ENCODE measurements around the gene LILRB1. TPM values are rescaled to one million over a fixed set of nuclear protein-coding genes. Genes with fewer than 3 reads are reported as not detected.
"Not testable (repeated sequence)": the region's sequence is repeated elsewhere in the genome, so short reads cannot be mapped to it uniquely, and the experiment has no call there.

The LILRB1 gene
- total RNA-seq, 2 donors from 2014 or later: 0.42 to 4.3 TPM

GRCh38 chr19:54660306-54660705, 30.0 kb downstream of the LILRB1 start:
- H3K27me3 Mint-ChIP-seq: peaks cover 54% of the 10 kb centered on the region
- H3K4me1 Mint-ChIP-seq: no peaks in the 10 kb centered on the region
- H3K4me3 Mint-ChIP-seq: no peak overlapping the region
- no peaks in the 10 kb centered on the region for H3K36me3 Mint-ChIP-seq (ENCODE audit: low read depth)
- no peaks in the 10 kb centered on the region for H3K9me3 ChIP-seq (ENCODE audit: control insufficient read depth, low read length, poor library complexity, severe bottlenecking)
- DNase-seq: no peak
- no peak for ATAC-seq
- no peak overlapping the region for H3K27ac Mint-ChIP-seq

DNA sequence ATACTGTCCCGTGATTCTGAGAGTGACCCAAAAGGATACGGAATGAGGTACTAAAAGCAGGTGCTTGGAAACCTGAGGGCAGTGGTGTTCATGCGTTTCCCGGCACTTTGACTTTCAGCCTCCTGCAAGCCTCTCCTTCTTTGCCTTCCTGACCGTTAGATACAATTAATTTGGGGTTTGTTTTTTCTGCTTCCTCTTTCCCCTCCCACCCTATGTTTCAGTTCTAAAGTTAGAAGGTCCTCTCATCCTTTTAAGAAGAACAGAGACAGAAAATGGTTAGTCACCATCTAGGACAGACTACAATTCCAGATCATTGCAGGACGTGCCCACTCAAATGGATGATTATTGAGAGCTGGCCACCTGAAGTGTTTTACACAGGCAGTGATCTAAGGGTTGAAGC, 30.7 kb downstream of the LILRB1 start:
- Mint-ChIP-seq H3K27ac (no peak overlapping the region), H3K36me3 (ENCODE audit: low read depth) (no peaks in the 10 kb centered on the region), H3K4me3 (no peak overlapping the region), H3K27me3 (peaks cover 52% of the 10 kb centered on the region), H3K4me1 (no peaks in the 10 kb centered on the region)
- no peak for DNase-seq
- H3K9me3 ChIP-seq (ENCODE audit: control insufficient read depth, low read length, poor library complexity, severe bottlenecking): no peaks in the 10 kb centered on the region
- no peak for ATAC-seq

DNA sequence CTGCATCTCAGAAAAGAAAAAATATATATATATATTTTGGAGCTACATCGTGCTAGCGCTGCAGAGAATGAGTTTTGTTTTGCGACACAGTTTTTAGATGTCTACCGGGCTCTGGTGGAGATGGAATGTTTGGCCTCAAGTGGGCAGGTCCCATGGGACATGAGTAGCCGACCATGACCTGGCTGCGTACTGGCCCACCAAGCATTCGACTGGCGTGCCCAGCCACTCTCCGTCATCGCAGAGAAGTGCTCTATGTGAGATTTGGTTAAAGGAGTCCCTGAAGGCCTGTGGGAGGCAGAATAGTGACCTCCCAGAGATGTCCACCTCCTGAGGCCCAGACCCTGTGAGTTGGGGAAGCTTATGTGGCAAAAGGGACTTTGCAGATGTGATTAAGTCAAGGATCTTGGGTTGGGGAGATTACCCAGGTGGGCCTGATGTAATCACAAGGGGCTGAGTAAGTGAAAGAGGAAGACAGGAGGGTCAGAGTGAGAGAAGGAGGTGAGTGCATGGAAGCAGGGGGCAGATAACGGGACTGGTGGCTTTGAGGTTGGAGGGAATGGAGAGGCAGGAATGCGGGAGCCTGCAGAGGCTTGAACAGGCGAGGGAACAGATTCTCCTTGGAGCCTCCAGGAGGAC, 31.7 kb downstream of the LILRB1 start:
- no peaks in the 10 kb centered on the region for H3K4me1 Mint-ChIP-seq
- DNase-seq (no peak), ATAC-seq (no peak)
- no peaks in the 10 kb centered on the region for H3K9me3 ChIP-seq (ENCODE audit: control insufficient read depth, low read length, poor library complexity, severe bottlenecking)
- H3K4me3 Mint-ChIP-seq: peak overlapping the region; percentile 2
- H3K36me3 Mint-ChIP-seq (ENCODE audit: low read depth): no peaks in the 10 kb centered on the region
- peaks cover 45% of the 10 kb centered on the region for H3K27me3 Mint-ChIP-seq
- H3K27ac Mint-ChIP-seq: no peak overlapping the region

DNA sequence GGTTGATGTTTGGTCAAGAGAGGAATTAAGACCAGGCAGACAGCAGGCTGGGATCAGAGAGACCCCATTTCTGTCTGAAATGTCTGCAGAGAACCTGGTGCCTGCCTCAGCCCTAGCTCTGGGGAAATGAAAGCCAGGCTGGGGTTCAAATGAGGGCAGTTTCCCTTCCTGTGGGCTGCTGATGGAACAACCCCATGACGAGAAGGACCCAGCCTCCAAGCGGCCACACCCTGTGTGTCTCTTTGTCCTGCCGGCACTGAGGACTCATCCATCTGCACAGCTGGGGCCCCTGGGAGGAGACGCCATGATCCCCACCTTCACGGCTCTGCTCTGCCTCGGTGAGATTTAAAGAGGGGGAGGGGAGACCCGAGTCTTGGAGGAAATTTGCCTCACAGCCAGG, 32.4 kb downstream of the LILRB1 start, which contains the start of gene LILRB4:
Gene LILRB4, plus strand, starts transcription at position 256 of the 400 bp plus-strand sequence. Its CDS starts 49 bp downstream, at position 305.
- Mint-ChIP-seq H3K36me3 (ENCODE audit: low read depth) (no peaks in the 10 kb centered on the region), H3K27ac (no peak within 1 kb of the TSS), H3K4me1 (no peaks in the 10 kb centered on the region), H3K4me3 (peak within 1 kb of the TSS; percentile 2), H3K27me3 (peaks cover 40% of the 10 kb centered on the region)
- no peak for ATAC-seq
- no peaks in the 10 kb centered on the region for H3K9me3 ChIP-seq (ENCODE audit: control insufficient read depth, low read length, poor library complexity, severe bottlenecking)
- DNase-seq: no peak

DNA sequence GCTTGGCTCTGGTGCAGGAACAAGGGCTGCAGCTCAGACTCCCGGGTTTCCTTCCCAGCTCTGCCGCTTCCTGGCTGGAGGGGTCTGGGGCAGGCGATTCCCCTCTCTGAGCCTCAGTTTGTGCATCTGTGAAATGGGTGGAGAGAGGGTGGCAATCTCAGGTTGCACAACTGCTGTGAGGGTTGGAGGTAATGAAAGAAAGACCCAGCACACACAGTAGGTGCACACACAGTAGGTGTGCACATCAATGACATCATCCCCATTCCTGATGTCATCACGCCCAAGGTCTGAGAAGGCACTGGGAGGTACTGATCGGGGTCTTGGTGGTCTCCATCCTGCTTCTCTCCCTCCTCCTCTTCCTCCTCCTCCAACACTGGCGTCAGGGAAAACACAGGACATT, 35.2 kb downstream of the LILRB1 start:
- DNase-seq: no peak
- no peaks in the 10 kb centered on the region for H3K4me1 Mint-ChIP-seq
- no peak overlapping the region for H3K4me3 Mint-ChIP-seq
- no peaks in the 10 kb centered on the region for H3K9me3 ChIP-seq (ENCODE audit: control insufficient read depth, low read length, poor library complexity, severe bottlenecking)
- no peak for ATAC-seq
- H3K27me3 Mint-ChIP-seq: peaks cover 18% of the 10 kb centered on the region
- H3K36me3 Mint-ChIP-seq (ENCODE audit: low read depth): no peaks in the 10 kb centered on the region
- H3K27ac Mint-ChIP-seq: no peak overlapping the region

GRCh38 chr19:54667217-54667616, 36.9 kb downstream of the LILRB1 start:
- DNase-seq: no peak
- Mint-ChIP-seq H3K27me3 (peaks cover 16% of the 10 kb centered on the region), H3K36me3 (ENCODE audit: low read depth) (no peaks in the 10 kb centered on the region), H3K4me1 (no peaks in the 10 kb centered on the region), H3K4me3 (no peak overlapping the region), H3K27ac (no peak overlapping the region)
- no peaks in the 10 kb centered on the region for H3K9me3 ChIP-seq (ENCODE audit: control insufficient read depth, low read length, poor library complexity, severe bottlenecking)
- no peak for ATAC-seq

DNA sequence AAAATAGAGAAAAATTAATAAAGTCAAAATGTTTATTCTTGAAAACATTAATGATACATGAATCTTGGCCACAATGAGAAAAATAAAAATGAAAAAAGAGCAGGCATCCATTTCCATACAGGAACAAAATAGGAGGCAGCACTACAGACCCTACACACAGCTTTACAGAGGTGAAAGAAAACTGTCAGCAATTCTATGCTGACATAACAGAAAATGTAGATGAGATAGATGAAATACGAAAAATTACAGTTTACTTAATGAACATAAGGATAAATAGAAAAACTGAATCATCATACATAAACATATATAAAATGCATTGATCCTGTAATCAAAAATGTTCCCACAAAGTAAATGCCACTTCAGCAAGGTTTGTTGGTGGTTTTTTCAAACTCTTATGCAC, 38.1 kb downstream of the LILRB1 start:
- ATAC-seq: no peak
- H3K4me3 Mint-ChIP-seq: no peak overlapping the region

DNA sequence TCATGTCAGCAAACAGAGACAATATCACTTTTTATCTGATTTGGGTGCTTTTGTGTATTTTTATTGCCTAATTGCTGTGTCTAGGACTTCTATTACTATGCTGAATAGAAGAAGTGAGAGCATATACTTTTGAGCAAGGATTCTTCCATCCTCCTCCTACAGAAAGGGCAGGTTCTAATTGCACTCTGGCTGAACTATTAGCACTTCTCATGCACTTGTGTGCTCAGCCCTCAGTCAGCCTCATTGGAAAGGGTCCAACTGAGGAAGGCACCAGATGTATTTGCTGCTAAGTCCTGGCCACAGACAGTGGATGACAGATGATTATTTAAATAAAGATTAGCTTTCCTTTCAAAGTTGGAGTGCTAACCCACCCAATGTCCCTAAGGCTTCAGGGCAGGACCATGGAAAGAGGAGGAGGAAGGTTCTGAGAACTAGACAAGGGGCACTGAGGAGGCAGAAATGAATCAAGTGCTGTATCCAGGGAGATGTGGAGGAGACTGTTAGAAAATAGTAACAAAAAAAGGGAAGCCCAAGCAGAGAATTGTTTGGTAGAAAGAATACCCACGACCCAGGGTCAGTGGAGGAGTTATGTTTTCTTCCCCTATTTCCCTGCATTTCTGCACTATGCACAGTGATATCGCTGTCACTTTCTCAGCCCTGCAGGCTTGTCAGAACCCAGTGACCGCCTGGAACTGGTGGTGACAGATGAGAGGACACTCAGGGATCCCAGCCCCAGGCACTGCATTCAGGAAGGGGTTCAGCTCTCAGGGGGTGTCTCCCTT, 40.5 kb downstream of the LILRB1 start:
- no peaks in the 10 kb centered on the region for H3K9me3 ChIP-seq (ENCODE audit: control insufficient read depth, low read length, poor library complexity, severe bottlenecking)
- ATAC-seq (no peak), DNase-seq (no peak)
- no peaks in the 10 kb centered on the region for H3K4me1 Mint-ChIP-seq
- H3K4me3 Mint-ChIP-seq: no peak overlapping the region
- no peaks in the 10 kb centered on the region for H3K36me3 Mint-ChIP-seq (ENCODE audit: low read depth)
- H3K27ac Mint-ChIP-seq: no peak overlapping the region
- peaks cover 10% of the 10 kb centered on the region for H3K27me3 Mint-ChIP-seq

More for the DNA sequence above, 38.1 kb downstream of the LILRB1 start:
- no peaks in the 10 kb centered on the region for H3K4me1 Mint-ChIP-seq
- no peaks in the 10 kb centered on the region for H3K36me3 Mint-ChIP-seq (ENCODE audit: low read depth)
- peaks cover 13% of the 10 kb centered on the region for H3K27me3 Mint-ChIP-seq
- no peaks in the 10 kb centered on the region for H3K9me3 ChIP-seq (ENCODE audit: control insufficient read depth, low read length, poor library complexity, severe bottlenecking)
- H3K27ac Mint-ChIP-seq: no peak overlapping the region
- DNase-seq: no peak

DNA sequence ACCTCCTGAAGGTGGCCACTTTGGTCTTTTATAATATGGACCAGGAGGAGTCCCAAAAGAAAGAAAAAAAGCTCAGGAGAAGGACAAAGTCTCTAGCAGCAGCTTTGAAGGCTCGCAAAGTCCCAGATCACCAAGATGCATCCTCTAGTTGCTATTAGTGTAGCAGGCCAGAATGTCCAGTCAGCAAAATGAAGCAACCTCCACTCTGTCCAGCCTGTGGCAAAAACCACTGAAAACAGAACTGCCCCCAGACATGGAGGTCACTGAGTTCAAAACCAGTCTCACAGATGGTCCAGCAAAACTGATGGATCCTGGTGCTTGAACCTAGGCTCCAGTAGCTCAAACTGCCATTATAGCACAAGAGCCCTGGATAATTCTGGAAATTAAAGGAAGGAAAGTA, 42.9 kb downstream of the LILRB1 start:
- H3K9me3 ChIP-seq (ENCODE audit: control insufficient read depth, low read length, poor library complexity, severe bottlenecking): no peaks in the 10 kb centered on the region
- Mint-ChIP-seq H3K4me3 (no peak overlapping the region), H3K4me1 (no peaks in the 10 kb centered on the region), H3K27me3 (peaks cover 20% of the 10 kb centered on the region), H3K36me3 (ENCODE audit: low read depth) (no peaks in the 10 kb centered on the region), H3K27ac (no peak overlapping the region)
- no peak for ATAC-seq
- no peak for DNase-seq

- Mint-ChIP-seq H3K27ac (no peak overlapping the region), H3K27me3 (peaks cover 23% of the 10 kb centered on the region), H3K36me3 (ENCODE audit: low read depth) (no peaks in the 10 kb centered on the region), H3K4me1 (no peaks in the 10 kb centered on the region), H3K4me3 (no peak overlapping the region)
- ATAC-seq (no peak), DNase-seq (no peak)
- H3K9me3 ChIP-seq (ENCODE audit: control insufficient read depth, low read length, poor library complexity, severe bottlenecking): no peaks in the 10 kb centered on the region
Observed at GRCh38 chr19:54674021-54674617, 43.8 kb downstream of the LILRB1 start.

- H3K9me3 ChIP-seq (ENCODE audit: control insufficient read depth, low read length, poor library complexity, severe bottlenecking); ATAC-seq; H3K27ac Mint-ChIP-seq; H3K4me3 Mint-ChIP-seq; H3K36me3 Mint-ChIP-seq (ENCODE audit: low read depth); DNase-seq; H3K4me1 Mint-ChIP-seq: not testable (repeated sequence)
- H3K27me3 Mint-ChIP-seq: peaks cover 24% of the 10 kb centered on the region
Observed at GRCh38 chr19:54676210-54676834, 46.0 kb downstream of the LILRB1 start.

DNA sequence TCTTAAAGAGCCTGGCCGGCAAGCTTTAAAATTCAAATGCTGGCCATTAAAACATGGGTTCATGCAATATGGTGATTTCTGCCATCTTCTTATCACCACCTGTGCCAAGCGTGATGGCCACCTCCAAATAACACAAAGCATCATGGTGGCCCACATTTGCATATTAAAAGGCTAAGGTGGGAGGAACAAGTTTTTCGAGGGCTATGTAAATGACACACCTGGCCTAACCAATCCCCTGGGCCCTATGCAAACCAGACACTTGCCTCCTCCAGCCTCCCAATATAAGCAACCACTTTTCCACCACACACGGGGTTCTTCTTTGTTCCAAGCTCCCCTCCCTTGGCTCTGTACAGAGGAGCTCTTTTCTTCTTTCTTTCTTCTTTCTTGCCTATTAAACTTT, 46.9 kb downstream of the LILRB1 start:
- Mint-ChIP-seq H3K36me3 (ENCODE audit: low read depth) (no peaks in the 10 kb centered on the region), H3K4me1 (no peaks in the 10 kb centered on the region), H3K4me3 (no peak overlapping the region), H3K27ac (no peak overlapping the region), H3K27me3 (peaks cover 27% of the 10 kb centered on the region)
- no peak for DNase-seq
- no peaks in the 10 kb centered on the region for H3K9me3 ChIP-seq (ENCODE audit: control insufficient read depth, low read length, poor library complexity, severe bottlenecking)
- ATAC-seq: no peak

GRCh38 chr19:54681596-54681995, 51.3 kb downstream of the LILRB1 start:
- H3K27me3 Mint-ChIP-seq: peaks cover 33% of the 10 kb centered on the region
- not testable (repeated sequence) for ATAC-seq

More at GRCh38 chr19:54681596-54681995, 51.3 kb downstream of the LILRB1 start:
- not testable (repeated sequence) for H3K36me3 Mint-ChIP-seq (ENCODE audit: low read depth); H3K27ac Mint-ChIP-seq; H3K4me1 Mint-ChIP-seq; H3K9me3 ChIP-seq (ENCODE audit: control insufficient read depth, low read length, poor library complexity, severe bottlenecking); H3K4me3 Mint-ChIP-seq; DNase-seq

Measured in T-helper 17 cell (primary cell).